NCI-H1092 treated with DMSO at 0.1 percent for 48 hours (cell line): ENCODE measurements around the gene IPO11.

Experiments used
- DNase-seq: peaks from one replicate; lab custom pipeline; 2025; lab: John Stamatoyannopoulos, UW

The IPO11 gene

DNA sequence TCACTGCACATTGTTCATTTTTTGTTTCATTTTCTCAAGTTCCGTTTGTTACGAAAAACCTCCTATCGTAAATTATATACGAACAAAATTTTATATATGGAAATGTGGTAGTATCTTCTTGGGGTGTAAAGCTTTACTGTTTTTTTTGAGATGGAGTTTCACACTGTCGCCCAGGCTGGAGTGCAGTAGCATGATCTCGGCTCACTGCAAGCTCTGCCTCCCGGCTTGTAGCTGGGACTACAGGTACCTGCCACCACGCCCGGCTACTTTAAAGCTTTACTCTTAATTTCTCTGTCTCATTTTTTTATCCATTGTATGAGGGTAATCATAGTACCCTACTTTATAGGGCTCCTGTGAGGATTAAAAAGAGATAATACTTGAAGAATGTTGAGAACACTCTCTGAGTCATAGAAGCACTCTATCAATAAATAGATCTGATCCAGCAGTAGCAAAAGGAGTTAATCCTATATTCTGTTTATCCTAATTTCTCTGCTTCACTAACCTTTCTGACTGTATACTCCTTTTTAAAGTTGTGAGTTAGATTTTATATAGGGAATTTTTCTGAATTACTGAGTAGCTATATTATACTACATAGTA lies 160.5 kb downstream of the IPO11 start:
- DNase-seq = no peak

DNA sequence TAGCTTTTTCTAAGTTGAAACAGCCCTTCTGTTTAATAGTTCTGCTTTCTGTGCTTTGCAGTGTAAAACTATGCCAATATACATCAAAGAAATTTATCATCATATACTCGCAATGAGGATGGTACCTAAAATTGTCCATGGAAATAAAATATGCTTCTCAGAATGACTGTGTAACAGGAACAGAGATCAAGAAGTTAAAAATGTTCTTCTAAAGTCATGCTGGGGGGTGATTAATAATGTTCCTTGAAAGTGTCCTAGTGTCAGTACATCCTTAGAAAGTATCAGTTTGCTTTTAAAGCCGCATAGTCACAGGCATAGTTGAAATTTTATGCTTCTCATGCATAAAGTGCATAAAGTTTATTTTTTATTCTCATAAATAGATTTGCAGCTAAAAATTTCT lies 162.0 kb downstream of the IPO11 start:
- DNase-seq = no peak

DNA sequence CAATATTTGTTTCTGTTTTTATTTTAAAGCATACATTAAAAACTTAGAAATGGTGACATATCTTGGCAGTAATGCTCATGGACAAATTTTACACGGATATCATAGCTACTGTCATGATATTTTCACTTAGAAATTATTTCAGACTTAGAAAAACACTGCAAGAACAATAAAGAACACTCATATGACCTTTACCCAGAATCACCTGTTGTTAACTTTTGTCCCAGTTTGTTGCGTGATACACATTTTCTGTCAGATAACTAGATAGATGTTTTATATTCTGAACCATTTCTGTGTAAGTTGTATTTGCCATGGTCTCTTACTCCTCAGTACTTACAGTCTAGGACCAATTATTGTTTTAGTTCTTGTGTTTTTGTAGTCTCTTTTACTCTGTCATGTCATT lies 162.5 kb downstream of the IPO11 start:
- DNase-seq = no peak

DNA sequence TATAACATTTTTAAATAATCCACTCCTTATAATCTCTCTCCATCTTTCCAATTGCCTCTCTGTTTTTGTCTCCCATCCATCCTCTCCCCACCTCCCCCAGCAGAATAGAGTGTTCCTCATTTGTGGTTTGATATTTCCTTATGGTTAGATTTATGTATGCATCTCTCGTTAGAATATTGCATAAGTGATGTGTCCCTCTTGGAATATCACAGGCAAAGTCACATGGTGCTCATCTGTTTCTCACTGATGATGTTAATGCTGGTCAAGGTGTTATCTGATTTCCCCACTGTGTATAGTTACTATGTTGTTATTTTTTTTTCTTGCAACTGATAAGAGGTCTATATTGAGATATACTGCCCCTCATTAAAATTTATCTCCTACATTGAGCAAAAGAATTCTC lies 162.9 kb downstream of the IPO11 start:
- no peak for DNase-seq

DNA sequence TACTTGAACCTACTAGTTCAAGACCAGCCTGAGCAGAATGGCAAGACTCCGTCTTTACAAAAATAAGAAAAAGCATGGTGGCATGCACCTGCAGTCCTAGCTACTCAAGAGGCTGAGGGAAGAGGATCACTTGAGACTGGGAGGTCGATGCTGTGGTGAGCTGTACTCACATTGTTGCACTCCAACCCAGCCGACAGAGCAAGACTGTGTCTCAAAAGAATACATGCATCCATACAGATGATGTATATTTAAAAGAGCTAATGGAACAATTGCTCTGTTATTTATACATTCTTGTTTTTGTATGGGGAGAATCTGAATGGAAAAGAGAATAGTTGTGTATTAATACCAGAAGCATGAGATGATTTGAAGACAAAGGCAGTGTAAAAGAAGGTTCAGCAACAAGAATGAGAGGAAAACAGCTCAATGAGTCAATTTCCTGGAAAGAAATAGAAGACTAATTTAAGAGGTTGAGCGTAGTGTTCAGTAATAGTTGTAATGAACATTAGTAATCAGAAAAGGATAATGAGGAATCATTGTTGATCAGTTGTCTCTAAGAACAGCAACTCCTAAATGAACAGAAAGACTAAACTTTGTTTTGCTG lies 164.1 kb downstream of the IPO11 start:
- DNase-seq = no peak

DNA sequence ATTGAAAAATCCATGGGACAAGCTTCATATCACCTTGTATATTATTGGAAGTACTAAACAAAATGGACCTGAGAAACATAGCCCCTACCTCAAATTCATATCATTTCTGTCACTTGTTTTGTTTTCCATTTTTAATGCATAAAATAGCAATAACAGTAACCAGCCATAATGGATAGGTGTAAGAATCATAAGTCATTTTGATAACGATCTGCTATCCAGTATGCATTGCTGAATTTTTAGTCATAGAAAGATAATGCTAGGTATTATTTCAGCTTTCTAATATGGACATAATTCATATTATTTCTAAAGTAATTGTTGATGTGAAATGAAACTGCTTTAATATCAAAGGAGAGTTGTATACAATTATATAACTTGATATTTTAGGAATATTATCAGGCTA lies 164.9 kb downstream of the IPO11 start:
- no peak for DNase-seq

DNA sequence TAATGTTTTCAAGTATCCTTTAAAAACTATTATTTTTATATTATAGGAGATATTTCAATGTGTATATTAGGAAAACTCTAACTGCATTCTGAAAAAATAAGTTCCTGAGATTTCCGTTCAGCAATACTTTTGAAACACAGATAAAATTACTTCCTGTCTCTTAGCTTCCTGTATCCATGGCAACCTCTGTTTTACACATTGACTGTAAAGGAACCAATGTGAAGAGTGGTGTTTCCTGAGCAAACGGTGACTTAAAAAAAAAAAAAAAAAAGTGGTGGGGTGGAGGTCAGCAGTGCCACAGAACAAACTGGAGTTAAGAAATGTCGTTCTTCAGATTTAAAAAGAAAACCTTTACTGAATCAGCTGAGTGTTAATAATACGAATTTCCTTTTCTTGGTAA lies 166.0 kb downstream of the IPO11 start, which contains the start of gene LRRC70:
TSS of gene LRRC70 (plus strand) at position 280 of the 400 bp plus-strand sequence. CDS start 620 bp downstream, outside the sequence.
- no peak for DNase-seq

DNA sequence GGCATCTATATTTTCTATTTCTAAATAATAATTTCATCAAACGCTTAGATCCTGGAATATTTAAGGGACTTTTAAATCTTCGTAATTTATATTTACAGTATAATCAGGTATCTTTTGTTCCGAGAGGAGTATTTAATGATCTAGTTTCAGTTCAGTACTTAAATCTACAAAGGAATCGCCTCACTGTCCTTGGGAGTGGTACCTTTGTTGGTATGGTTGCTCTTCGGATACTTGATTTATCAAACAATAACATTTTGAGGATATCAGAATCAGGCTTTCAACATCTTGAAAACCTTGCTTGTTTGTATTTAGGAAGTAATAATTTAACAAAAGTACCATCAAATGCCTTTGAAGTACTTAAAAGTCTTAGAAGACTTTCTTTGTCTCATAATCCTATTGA lies 167.2 kb downstream of the IPO11 start:
- DNase-seq = no peak

DNA sequence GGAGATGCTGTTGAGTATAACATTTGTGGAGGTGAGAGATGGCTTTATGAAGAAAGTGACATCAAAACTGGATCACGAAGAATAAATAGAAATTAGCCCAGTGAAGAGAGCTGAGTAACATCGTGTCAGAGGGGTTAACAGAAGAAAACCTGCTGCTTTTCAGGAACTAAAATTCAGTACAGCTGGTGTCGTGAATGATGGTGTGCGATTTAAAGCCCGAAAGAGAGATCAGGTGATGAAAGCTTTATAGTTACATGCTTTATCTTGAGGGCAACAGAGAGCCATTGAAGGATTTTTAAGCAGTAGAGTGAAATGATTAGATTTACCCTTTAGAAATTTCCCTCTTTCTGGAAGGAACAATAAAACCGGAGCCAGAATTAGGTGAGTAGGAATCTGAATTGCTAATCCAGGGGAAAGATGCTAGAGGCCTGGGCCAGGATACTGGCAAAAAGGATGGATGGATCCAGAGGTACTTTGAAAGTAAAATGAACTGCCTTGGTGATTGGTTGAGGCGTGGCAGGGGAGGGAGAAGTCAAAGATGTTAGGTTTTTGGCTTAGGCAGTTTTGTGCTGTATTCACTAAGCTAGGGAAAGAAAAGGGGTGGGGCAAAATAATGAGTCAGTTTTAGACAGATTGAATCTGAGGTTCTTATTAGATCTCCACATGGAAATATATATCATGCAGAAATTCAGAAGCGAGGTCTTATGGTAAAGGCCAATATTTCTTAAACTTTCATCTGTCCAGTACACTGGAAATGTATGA lies 169.5 kb downstream of the IPO11 start:
- DNase-seq = no peak

DNA sequence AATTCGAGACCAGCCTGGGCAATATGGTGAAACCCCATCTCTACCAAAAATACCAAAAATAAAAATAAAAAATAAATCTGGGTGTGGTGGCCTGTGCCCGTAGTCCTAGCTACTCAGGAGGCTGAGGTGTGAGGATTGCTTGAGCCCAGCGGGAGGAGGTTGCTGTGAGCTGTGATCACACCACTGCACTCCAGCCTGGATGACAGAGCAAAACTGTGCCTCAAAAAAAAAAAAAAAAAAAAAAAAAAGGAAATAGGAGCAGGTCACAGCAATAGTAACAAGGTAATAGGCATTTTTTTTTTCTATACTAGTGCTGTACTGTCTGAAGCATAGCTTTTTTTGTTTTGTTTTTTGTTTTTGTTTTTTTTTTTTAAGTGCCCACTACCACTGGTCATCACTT lies 171.8 kb downstream of the IPO11 start:
- DNase-seq = no peak

DNA sequence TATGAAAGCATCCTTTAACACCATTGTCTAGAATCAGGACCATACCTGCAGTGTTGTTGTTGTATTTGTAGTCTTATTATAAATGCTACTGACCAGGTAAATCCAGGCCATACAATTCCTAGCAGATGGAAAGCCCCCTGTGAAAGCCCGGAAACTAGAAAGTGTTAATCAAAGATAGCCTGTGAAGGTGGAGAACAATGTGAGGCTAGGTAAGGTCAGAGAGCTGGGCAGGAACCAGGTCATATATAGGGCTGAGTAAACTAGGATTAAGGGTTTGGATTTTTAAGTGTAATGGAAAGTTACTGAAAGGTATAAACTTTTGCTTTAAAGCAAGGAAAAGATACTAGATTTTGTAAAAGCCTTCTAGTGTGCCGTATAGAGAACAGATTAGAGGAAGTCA lies 172.7 kb downstream of the IPO11 start:
- DNase-seq = no peak

DNA sequence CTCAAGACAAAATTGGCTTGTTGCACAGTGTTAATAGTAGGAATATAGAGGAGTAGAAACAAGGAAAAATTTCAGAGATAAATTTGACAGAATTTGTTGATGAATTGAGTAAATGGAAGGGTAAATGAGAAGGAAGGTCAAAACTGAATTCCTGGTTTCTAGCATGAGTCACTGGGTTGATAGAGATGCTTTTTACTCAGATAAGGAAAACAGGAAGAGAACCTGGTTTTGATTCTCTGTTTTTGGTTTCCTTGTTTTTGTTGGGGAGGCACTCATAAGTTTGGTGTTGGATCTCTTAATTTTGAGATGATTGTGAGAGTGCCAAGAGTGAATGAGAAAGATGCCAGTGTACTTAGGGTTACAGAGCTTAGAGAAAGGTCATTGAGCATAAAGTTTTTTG lies 173.2 kb downstream of the IPO11 start:
- DNase-seq = no peak

DNA sequence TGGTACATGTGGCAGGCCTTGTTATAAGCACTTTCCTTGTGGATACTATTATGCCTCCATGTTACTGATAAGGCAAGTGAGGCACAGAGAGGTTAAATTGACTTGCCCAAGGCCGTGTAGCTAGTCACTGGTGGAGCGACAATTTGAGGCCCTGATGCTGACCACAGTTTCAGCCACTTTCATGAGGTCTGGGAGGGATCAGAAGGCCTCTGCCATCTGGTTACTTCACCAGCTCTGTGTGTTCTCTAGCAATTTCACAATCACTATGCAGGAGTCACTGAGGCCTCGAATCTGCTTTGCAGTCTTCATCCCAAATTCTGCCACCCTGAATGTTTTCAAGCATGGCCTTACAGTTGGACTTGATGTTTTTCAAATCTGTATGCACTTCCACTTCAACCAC lies 175.2 kb downstream of the IPO11 start:
- no peak for DNase-seq

DNA sequence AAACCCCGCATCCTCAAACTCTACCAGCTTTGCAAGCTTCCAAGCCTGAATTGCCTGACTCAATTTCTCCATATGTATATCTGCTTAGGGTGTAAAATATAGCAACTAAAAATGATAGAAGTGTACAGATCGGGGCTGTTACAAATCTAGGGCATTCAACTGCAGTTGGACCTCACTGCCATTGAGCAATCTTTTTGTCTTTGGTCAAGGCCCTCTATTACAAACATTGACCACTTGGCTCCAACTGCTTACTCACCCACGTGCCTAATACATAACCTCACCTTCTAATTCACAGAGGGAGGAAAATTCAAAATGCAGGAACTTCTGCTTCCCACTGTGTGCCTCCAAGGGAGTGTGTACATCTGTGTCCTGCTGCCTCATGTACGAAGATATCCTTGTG lies 176.1 kb downstream of the IPO11 start:
- no peak for DNase-seq

DNA sequence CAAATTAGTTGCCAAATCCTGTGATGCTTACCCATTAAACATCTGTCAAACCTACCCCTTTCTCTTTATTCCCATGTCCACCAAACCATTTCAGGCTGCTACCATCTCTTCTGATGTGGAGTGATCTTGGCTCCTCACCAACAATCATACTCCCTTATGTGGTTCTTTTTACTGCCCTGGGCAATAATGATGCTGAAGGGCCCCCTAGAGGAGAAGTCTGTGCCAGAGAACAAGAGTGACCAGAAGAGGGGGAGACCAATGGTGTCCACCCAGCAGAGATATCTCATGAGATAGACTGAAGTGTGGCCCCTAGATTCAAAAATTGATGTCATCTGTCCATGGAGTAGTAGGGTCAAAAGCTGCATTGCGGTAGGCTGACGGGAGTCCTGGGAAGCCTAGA lies 176.9 kb downstream of the IPO11 start:
- DNase-seq = no peak

DNA sequence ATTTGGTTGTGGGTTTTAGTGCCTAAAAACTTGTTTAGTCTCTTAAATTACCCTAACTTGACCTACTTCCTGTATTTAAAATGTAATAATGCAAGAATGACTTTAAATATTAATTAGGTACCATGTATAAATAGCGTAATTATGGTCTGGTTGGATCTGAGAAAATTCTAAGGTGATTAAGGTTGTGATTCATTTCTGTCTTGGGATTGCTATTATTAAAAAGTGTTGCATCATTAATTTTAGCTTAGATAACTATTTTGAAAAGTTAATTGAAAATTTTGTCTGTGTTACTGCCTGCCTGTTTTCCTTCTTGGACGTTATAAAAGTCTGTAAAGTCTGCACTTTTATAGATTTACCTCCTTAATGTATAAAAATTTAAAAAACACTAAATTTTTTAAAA lies 177.8 kb downstream of the IPO11 start:
- DNase-seq = no peak

DNA sequence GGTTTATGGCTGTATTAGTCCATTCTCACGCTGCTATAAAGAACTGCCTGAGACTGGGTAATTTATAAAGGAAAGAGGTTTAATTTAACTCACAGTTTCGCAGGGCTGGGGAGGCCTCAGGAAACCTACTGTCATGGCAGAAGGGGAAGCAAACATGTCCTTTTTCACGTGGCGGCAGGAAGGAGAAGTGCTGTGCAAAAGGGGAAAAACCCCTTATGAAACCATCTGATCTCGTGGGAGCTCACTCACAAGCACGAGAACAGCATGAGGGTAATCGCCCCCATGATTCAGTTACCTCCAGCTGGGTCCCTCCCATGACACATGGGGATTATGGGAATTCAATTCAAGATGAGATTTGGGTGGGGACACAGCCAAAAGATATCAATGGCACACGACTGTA lies 180.0 kb downstream of the IPO11 start:
- no peak for DNase-seq

DNA sequence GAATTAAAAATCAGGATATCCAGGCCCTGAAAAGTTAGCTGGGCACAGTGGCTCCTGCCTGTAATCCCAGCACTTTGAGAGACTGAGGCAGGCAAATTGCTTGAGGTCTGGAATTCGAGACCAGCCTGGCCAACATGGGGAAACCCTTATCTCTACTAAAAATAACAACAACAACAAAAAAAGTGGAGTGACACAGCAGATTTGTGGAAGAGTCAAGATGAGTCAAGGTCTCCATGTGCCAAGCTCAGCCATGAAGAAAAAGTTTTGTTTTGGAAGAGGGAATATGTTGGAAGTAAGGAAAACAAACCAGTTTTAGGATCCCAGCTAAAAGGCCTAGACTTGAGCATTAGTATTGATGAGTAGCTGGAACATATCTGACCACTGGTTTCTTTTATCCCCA lies 180.8 kb downstream of the IPO11 start:
- DNase-seq = no peak

DNA sequence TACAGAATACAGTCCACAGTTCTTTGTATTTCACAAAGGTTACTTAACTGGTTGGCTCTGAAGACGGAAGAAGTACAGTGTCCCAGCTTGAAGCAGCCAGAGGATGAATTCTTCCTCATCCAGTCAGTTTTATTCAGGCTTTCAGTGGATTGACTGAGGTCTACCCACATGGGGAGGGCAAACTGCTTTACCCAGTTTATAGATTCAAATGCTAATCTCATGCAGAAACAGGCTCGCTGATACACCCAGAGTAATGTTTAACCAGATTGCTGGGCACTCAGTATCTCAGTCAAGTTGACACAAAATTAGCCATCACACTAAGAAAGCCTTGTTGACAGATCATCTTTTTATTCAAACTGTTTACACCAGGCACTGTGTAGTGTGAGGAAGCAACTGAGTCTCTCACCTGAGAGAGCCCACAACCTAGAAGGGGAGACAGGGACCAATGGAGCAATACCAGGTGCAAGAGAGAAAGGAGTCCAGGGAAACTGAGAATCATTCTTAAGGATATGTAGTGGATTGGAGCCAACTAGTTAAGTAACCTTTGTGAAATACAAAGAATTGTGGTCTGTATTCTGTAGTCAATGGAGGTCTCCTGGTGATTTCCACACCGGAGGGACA lies 181.9 kb downstream of the IPO11 start:
- DNase-seq = no peak

DNA sequence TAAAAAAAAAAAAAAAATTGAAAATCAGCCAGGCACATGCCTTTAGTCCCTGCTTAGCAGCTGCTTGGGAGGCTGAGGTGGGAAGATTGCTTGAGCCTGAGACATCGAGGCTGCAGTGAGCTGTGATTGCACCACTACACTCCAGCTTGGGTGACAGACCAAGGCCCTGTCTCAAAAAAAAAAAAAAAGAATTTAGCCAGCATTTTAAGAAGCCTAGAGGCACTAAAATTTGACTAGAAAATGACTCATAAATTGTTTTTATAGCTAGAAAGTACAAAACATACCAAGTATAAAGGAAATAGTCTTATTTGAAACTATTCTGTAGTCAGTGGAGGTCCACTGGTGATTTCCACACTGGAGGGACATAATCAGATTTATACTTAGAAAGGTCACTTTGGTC lies 183.5 kb downstream of the IPO11 start:
- DNase-seq = no peak

DNA sequence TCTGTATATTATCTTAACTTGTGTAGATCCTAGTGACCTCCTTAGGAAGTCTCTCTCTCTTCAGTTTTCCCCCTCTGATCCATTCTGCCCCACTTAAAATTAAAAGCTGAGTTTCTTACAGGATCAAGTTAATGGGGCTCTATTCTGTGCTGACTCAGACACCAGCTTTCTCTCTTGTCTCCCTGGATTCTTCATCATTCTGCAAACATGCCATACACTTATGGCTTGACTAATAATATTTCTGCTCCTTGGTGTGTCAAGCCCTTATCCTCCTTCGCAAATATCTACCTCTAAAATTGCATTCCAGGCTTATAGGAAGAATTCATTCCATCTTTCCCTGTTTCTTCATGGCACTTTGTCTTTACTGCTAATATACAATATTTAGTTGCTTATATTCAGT lies 184.1 kb downstream of the IPO11 start:
- DNase-seq = no peak

DNA sequence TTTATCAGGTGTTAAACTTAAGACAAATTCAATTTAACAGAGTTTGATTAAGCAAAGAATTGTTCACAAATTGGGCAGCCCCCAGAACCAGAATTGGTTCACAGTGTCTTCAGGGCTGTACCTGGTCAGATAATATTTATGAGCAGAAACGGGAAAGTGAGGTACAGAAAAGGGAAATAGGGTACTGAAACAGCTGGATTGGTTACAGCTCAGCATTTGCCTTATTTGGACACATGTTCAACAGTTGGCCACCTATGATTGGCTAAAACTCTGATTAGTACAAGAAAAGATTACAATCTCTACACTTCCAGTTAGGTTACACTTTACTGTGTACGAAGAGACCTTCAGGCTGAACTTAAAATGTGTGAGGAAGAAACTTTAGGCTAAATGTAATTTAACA lies 184.8 kb downstream of the IPO11 start:
- DNase-seq = no peak
